ENCODE results near the gene PDCD1.
"Not testable (repeated sequence)": the region's sequence is repeated elsewhere in the genome, so short reads cannot be mapped to it uniquely, and the experiment has no call there.

The PDCD1 gene

GRCh38 chr2:241877197-241877685, 18.5 kb upstream of the PDCD1 start:
- no peaks in the 10 kb centered on the region for H4K20me1 ChIP-seq (ENCODE audit: control insufficient read depth, insufficient read depth, low read depth, low read length)
- peaks cover 18% of the 10 kb centered on the region for H3K4me1 ChIP-seq (ENCODE audit: control insufficient read depth, low read length)
- H3K27me3 ChIP-seq (ENCODE audit: control insufficient read depth, low read length): no peaks in the 10 kb centered on the region
- H3K79me2 ChIP-seq (ENCODE audit: control insufficient read depth, low read length): no peaks in the 10 kb centered on the region
- H3K9me3 ChIP-seq (ENCODE audit: control insufficient read depth, insufficient read depth, low read length): no peaks in the 10 kb centered on the region
- no peak overlapping the region for H3K4me3 ChIP-seq (ENCODE audit: low read length)
- TF ChIP-seq, protein P1, sequence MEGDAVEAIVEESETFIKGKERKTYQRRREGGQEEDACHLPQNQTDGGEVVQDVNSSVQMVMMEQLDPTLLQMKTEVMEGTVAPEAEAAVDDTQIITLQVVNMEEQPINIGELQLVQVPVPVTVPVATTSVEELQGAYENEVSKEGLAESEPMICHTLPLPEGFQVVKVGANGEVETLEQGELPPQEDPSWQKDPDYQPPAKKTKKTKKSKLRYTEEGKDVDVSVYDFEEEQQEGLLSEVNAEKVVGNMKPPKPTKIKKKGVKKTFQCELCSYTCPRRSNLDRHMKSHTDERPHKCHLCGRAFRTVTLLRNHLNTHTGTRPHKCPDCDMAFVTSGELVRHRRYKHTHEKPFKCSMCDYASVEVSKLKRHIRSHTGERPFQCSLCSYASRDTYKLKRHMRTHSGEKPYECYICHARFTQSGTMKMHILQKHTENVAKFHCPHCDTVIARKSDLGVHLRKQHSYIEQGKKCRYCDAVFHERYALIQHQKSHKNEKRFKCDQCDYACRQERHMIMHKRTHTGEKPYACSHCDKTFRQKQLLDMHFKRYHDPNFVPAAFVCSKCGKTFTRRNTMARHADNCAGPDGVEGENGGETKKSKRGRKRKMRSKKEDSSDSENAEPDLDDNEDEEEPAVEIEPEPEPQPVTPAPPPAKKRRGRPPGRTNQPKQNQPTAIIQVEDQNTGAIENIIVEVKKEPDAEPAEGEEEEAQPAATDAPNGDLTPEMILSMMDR (IDR thresholded peaks at IDR 0.05; ENCODE audit: low read depth, low read length, poor library complexity, severe bottlenecking): no peak
- no peak for TF ChIP-seq EZH2phosphoT487 (IDR thresholded peaks at IDR 0.05; ENCODE audit: borderline replicate concordance, low read length)
- no peaks in the 10 kb centered on the region for H3K9me2 ChIP-seq (replicated peaks; ENCODE audit: control insufficient read depth, low read length)
- no peaks in the 10 kb centered on the region for H3K36me3 ChIP-seq (ENCODE audit: control insufficient read depth, low read length)
- H3K4me2 ChIP-seq (ENCODE audit: low read length): no peak overlapping the region
- H3F3A ChIP-seq (ENCODE audit: control insufficient read depth, insufficient read depth): peaks cover 2% of the 10 kb centered on the region; the same call in 1 of the 2 replicates
- H3K27ac ChIP-seq (ENCODE audit: low read depth, low read length): no peak overlapping the region

GRCh38 chr2:241876528-241877196, 18.0 kb upstream of the PDCD1 start:
- H3K4me3 ChIP-seq (ENCODE audit: low read length): no peak overlapping the region
- peaks cover 2% of the 10 kb centered on the region; the same call in 1 of the 2 replicates for H3F3A ChIP-seq (ENCODE audit: control insufficient read depth, insufficient read depth)

DNA sequence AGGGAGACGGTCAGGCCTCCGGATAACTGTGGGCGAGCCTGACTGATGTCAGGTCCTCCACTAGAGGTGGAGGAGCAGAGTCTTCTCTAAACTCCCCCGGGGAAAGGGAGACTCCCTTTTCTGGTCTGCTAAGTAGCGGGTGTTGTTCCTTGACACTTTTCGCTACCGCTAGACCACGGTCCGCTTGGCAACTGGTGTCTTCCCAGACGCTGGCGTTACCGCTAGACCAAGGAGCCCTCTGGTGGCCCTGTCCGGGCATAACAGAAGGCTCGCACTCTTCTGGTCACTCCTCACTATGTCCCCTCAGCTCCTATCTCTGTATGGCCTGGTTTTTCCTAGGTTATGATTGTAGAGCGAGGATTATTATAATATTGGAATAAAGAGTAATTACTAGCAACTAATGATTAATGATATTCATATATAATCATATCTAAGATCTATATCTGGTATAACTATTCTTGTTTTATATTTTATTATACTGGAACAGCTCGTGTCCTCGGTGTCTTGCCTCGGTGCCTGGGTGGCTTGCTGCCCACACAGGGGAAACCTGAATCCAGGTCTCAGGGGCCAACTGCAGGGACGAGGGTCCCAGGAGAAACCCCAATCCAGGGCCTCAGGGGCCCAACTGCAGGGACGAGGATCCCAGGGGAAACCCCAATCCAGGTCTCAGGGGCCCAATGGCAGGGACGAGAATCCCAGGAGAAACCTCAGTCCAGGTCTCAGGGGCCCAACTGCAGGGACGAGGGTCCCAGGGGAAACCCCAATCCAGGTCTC, 17.2 kb upstream of the PDCD1 start:
- H3K79me2 ChIP-seq (ENCODE audit: control insufficient read depth, low read length); H3K9me3 ChIP-seq (ENCODE audit: control insufficient read depth, insufficient read depth, low read length); H3K4me2 ChIP-seq (ENCODE audit: low read length); H3K9me2 ChIP-seq (replicated peaks; ENCODE audit: control insufficient read depth, low read length); H3K4me1 ChIP-seq (ENCODE audit: control insufficient read depth, low read length); H3K27me3 ChIP-seq (ENCODE audit: control insufficient read depth, low read length); H4K20me1 ChIP-seq (ENCODE audit: control insufficient read depth, insufficient read depth, low read depth, low read length); H3F3A ChIP-seq (ENCODE audit: control insufficient read depth, insufficient read depth); H3K4me3 ChIP-seq (ENCODE audit: low read length); H3K27ac ChIP-seq (ENCODE audit: low read depth, low read length); H3K36me3 ChIP-seq (ENCODE audit: control insufficient read depth, low read length): not testable (repeated sequence)
- TF ChIP-seq, protein P1 (IDR thresholded peaks at IDR 0.05; ENCODE audit: low read depth, low read length, poor library complexity, severe bottlenecking): peak; percentile 22

More at GRCh38 chr2:241876528-241877196, 18.0 kb upstream of the PDCD1 start:
- H3K9me2 ChIP-seq (replicated peaks; ENCODE audit: control insufficient read depth, low read length): no peaks in the 10 kb centered on the region
- H4K20me1 ChIP-seq (ENCODE audit: control insufficient read depth, insufficient read depth, low read depth, low read length): no peaks in the 10 kb centered on the region
- TF ChIP-seq, protein P1 (IDR thresholded peaks at IDR 0.05; ENCODE audit: low read depth, low read length, poor library complexity, severe bottlenecking): no peak
- no peak for TF ChIP-seq EZH2phosphoT487 (IDR thresholded peaks at IDR 0.05; ENCODE audit: borderline replicate concordance, low read length)
- H3K79me2 ChIP-seq (ENCODE audit: control insufficient read depth, low read length): no peaks in the 10 kb centered on the region
- H3K27ac ChIP-seq (ENCODE audit: low read depth, low read length): no peak overlapping the region
- H3K4me2 ChIP-seq (ENCODE audit: low read length): no peak overlapping the region
- no peaks in the 10 kb centered on the region for H3K9me3 ChIP-seq (ENCODE audit: control insufficient read depth, insufficient read depth, low read length)
- H3K4me1 ChIP-seq (ENCODE audit: control insufficient read depth, low read length): peaks cover 13% of the 10 kb centered on the region
- H3K36me3 ChIP-seq (ENCODE audit: control insufficient read depth, low read length): no peaks in the 10 kb centered on the region
- no peaks in the 10 kb centered on the region for H3K27me3 ChIP-seq (ENCODE audit: control insufficient read depth, low read length)
